ENCODE measurements around the gene CAVIN4. TPM values are rescaled to one million over a fixed set of nuclear protein-coding genes. Genes with fewer than 3 reads are reported as not detected.

Gene CAVIN4, protein sequence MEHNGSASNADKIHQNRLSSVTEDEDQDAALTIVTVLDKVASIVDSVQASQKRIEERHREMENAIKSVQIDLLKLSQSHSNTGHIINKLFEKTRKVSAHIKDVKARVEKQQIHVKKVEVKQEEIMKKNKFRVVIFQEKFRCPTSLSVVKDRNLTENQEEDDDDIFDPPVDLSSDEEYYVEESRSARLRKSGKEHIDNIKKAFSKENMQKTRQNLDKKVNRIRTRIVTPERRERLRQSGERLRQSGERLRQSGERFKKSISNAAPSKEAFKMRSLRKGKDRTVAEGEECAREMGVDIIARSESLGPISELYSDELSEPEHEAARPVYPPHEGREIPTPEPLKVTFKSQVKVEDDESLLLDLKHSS
- 100 to 1,000 TPM in 1 of 4 donors, 10 to 100 TPM in 3; 14.5 to 163 (median 28.9) TPM for total RNA-seq

DNA sequence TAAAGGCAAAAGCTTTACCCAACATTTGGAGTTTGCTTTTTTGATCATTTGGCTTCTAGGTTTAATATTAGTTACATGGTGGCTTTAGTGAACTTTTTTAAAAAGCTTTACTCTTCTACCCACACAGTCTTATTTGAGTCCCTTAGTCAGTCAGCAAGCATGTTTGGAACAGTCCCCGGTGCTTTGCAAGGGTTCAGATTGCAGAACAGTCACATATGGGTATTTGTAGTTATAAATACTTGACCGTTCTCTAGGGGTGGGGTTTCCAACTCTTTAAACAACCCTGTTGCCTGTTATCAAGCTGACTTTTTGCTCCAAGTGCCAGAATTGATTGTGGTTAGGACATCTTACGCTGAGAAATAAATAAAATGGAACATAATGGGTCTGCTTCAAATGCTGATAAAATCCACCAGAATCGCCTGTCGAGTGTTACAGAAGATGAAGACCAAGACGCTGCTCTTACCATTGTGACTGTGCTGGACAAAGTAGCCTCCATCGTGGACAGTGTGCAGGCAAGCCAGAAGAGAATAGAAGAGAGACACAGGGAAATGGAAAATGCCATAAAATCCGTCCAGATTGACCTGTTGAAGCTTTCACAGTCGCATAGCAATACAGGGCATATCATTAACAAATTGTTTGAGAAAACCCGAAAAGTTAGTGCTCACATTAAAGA is at the start of gene CAVIN4:
CAVIN4 (plus strand) TSS at position 304 of the 673 bp plus-strand sequence; CDS start at position 369, 65 bp downstream.
- in situ Hi-C loops (cut with MboI; ENCODE audit: low sequenced_read_pairs in 4 of 4) (loop anchor here in 1 of 4 donors (25.0 kb wide), 1 partner anchor 141 kb away; the partner anchor contains the start of gene MSANTD3), intact Hi-C loops (cut with DNase I; ENCODE audit: low total_unique reads) (loop anchor here (5.0 kb wide), 2 partner anchors 226 to 1221 kb away; partner anchors contain the start of gene TEX10)
- no peaks in the 10 kb centered on the region for H3K27me3 ChIP-seq
- peaks cover 27 to 38% of the 10 kb centered on the region in 2 donors for H3K4me1 ChIP-seq
- DNase-seq: peak; percentile 84 to 89
- peak within 1 kb of the TSS; percentile 44 to 60 (median 54) for H3K4me3 ChIP-seq
- TF ChIP-seq POLR2A (IDR thresholded peaks at IDR 0.05): peak in 1 of 2 donors; percentile 73
- TF ChIP-seq, protein P1, sequence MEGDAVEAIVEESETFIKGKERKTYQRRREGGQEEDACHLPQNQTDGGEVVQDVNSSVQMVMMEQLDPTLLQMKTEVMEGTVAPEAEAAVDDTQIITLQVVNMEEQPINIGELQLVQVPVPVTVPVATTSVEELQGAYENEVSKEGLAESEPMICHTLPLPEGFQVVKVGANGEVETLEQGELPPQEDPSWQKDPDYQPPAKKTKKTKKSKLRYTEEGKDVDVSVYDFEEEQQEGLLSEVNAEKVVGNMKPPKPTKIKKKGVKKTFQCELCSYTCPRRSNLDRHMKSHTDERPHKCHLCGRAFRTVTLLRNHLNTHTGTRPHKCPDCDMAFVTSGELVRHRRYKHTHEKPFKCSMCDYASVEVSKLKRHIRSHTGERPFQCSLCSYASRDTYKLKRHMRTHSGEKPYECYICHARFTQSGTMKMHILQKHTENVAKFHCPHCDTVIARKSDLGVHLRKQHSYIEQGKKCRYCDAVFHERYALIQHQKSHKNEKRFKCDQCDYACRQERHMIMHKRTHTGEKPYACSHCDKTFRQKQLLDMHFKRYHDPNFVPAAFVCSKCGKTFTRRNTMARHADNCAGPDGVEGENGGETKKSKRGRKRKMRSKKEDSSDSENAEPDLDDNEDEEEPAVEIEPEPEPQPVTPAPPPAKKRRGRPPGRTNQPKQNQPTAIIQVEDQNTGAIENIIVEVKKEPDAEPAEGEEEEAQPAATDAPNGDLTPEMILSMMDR (IDR thresholded peaks at IDR 0.05 in 4 of 5, conservative IDR thresholded peaks at IDR 0.05 in 1 of 5): no peak
- H3K36me3 ChIP-seq: no peaks in the 10 kb centered on the region
- H3K9me3 ChIP-seq: no peaks in the 10 kb centered on the region
- peak; percentile 93 to 95 for ATAC-seq
- peak within 1 kb of the TSS; percentile 80 to 94 (median 88) for H3K27ac ChIP-seq

DNA sequence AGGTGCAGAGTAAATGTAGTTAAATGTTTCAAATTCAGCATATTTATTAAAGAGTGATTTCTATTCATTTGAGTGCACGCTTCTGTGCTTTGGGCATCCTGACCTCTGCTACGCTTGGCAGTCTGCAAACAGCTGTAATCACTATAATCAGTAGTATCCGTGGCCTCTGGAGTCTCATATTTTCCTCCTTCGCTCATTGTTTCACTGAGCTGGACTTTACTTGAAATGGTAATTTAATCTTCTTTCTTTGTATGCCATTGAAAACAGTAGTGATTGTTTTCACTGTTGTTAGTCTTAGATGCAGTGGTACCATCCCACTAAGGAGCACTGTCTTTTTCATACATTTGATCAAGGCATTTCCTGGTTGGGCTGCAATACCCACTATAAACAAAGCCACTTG is 43.5 kb upstream of the CAVIN4 start:
- in situ Hi-C loops (cut with MboI; ENCODE audit: low sequenced_read_pairs in 4 of 4) (no loop called here), intact Hi-C loops (cut with DNase I; ENCODE audit: low total_unique reads) (no loop called here)
- TF ChIP-seq, protein P1 (IDR thresholded peaks at IDR 0.05 in 4 of 5, conservative IDR thresholded peaks at IDR 0.05 in 1 of 5): no peak
- TF ChIP-seq POLR2A (IDR thresholded peaks at IDR 0.05): no peak
- H3K4me3 ChIP-seq: no peak overlapping the region
- ATAC-seq: no peak
- H3K36me3 ChIP-seq: no peaks in the 10 kb centered on the region
- H3K27me3 ChIP-seq: no peaks in the 10 kb centered on the region
- no peaks in the 10 kb centered on the region for H3K9me3 ChIP-seq
- H3K27ac ChIP-seq: no peak overlapping the region
- DNase-seq: no peak
- H3K4me1 ChIP-seq: no peaks in the 10 kb centered on the region

DNA sequence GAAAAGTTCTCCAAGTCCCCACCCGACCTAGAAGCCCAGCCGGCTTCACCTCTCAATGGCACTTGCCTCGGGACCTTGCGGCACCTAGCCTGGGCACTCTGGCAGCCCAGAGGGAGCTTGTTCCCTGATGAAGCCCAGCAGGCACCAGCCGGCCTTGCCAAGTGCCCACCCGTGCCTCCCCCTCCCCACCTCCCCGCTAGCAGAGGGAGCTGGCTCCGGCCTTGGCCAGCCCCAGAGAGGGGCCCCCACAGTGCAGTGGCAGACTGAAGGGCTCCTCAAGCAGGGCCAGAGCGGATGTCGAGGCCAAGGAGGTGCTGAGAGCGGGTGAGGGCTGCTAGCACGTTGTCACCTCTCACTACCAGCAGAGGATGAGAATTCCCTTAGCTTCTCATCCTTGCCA is 37.6 kb upstream of the CAVIN4 start:
- ATAC-seq (no peak), DNase-seq (no peak)
- Histone ChIP-seq H3K9me3 (no peaks in the 10 kb centered on the region), H3K27me3 (no peaks in the 10 kb centered on the region), H3K36me3 (no peaks in the 10 kb centered on the region), H3K4me1 (no peaks in the 10 kb centered on the region), H3K27ac (no peak overlapping the region), H3K4me3 (no peak overlapping the region)
- intact Hi-C loops (cut with DNase I; ENCODE audit: low total_unique reads) (no loop called here), in situ Hi-C loops (cut with MboI; ENCODE audit: low sequenced_read_pairs in 4 of 4) (no loop called here)
- TF ChIP-seq POLR2A (IDR thresholded peaks at IDR 0.05): no peak
- TF ChIP-seq, protein P1 (IDR thresholded peaks at IDR 0.05 in 4 of 5, conservative IDR thresholded peaks at IDR 0.05 in 1 of 5): no peak

DNA sequence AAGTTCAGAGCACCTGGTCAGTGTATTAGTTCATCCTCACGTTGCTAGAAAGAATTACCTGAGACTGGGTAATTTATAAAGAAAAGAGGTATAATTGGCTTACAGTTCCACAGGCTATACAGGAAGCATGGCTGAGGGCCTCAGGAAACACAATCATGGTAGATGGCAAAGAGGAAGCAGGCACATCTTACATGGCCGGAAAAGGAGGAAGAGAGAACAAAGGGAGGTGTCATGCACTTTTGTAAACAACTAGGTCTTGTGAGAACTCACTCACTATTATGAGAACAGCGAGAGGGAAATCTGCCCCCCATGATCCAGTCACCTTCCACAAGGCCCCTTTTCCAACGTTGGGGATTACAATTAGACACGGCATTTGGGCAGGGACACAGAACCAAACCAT is 28.8 kb upstream of the CAVIN4 start:
- intact Hi-C loops (cut with DNase I; ENCODE audit: low total_unique reads): no loop called here
- no peaks in the 10 kb centered on the region for H3K27me3 ChIP-seq
- in situ Hi-C loops (cut with MboI; ENCODE audit: low sequenced_read_pairs in 4 of 4): no loop called here
- H3K9me3 ChIP-seq: no peaks in the 10 kb centered on the region
- H3K36me3 ChIP-seq: no peaks in the 10 kb centered on the region
- ATAC-seq (no peak), DNase-seq (no peak)
- TF ChIP-seq POLR2A (IDR thresholded peaks at IDR 0.05): no peak
- TF ChIP-seq, protein P1 (IDR thresholded peaks at IDR 0.05 in 4 of 5, conservative IDR thresholded peaks at IDR 0.05 in 1 of 5): no peak
- H3K27ac ChIP-seq: no peak overlapping the region
- H3K4me3 ChIP-seq: no peak overlapping the region
- no peaks in the 10 kb centered on the region for H3K4me1 ChIP-seq

All from gastrocnemius medialis (tissue), 4 donors.